OCI-LY1 (cell line): ENCODE data around the gene NECTIN3.

Source experiments
- H2AFZ ChIP-seq: fragments of 200-600 bp; sonication (generic), shearing (Covaris generic); 2 replicates; pipeline ENCODE4 v1.6.0; 2014; ENCODE audit warnings: antibody characterized with exemption, mild to moderate bottlenecking, low read length
- H3F3A ChIP-seq: fragments of 200-600 bp; sonication (generic), shearing (Covaris generic); 2 replicates; pipeline ENCODE4 v1.6.0; 2014; ENCODE audit warnings: mild to moderate bottlenecking, antibody characterized with exemption, low read length, moderate library complexity; ENCODE audit not compliant: insufficient read depth
- H3K27ac ChIP-seq: fragments of 200-600 bp; sonication (generic); 2 replicates; pipeline ENCODE4 v1.5.1; 2014; ENCODE audit warnings: low read length, mixed run types, mild to moderate bottlenecking, low read depth; ENCODE audit not compliant: poor library complexity, severe bottlenecking
- H3K27me3 ChIP-seq: fragments of 200-600 bp; sonication (generic); 2 replicates; pipeline ENCODE4 v1.6.0; 2014; ENCODE audit warnings: antibody characterized with exemption, mild to moderate bottlenecking, low read length, moderate library complexity; ENCODE audit not compliant: insufficient read depth
- H3K36me3 ChIP-seq: fragments of 200-600 bp; sonication (generic); 2 replicates; pipeline ENCODE4 v1.6.1; 2014; ENCODE audit warnings: mild to moderate bottlenecking, antibody characterized with exemption, low read length, moderate library complexity, mixed read lengths; ENCODE audit not compliant: insufficient read depth
- H3K4me1 ChIP-seq: fragments of 200-600 bp; sonication (generic); 2 replicates; pipeline ENCODE4 v1.5.1; 2014; ENCODE audit warnings: mild to moderate bottlenecking, low read length, moderate library complexity; ENCODE audit not compliant: insufficient read depth, severe bottlenecking
- H3K4me2 ChIP-seq: fragments of 200-600 bp; sonication (generic), shearing (Covaris generic); 2 replicates; pipeline ENCODE4 v1.6.1; 2014; ENCODE audit warnings: low read length
- H3K4me3 ChIP-seq: fragments of 200-600 bp; sonication (generic); 2 replicates; pipeline ENCODE4 v1.5.1; 2014; ENCODE audit warnings: low read length, low read depth, mild to moderate bottlenecking, mixed read lengths; ENCODE audit not compliant: poor library complexity, severe bottlenecking
- H3K79me2 ChIP-seq: fragments of 200-600 bp; shearing (Covaris generic); 2 replicates; pipeline ENCODE4 v1.6.1; 2016; ENCODE audit warnings: mixed run types, low read length, mixed read lengths; ENCODE audit not compliant: insufficient read depth
- H3K9ac ChIP-seq: fragments of 200-600 bp; sonication (generic), shearing (Covaris generic); 2 replicates; pipeline ENCODE4 v1.6.1; 2014; ENCODE audit warnings: mild to moderate bottlenecking, low read length, mixed read lengths
- H3K9me2 ChIP-seq: fragments of 200-600 bp; sonication (generic), shearing (Covaris generic); 2 replicates; pipeline ENCODE4 v1.6.1; 2014; ENCODE audit warnings: low read depth, mild to moderate bottlenecking, low read length, mixed read lengths
- H3K9me3 ChIP-seq: fragments of 200-600 bp; shearing (Covaris generic); 2 replicates; pipeline ENCODE4 v1.6.1; 2014; ENCODE audit warnings: low read length, mixed read lengths
- H4K20me1 ChIP-seq: fragments of 200-600 bp; sonication (generic), shearing (Covaris generic); 2 replicates; pipeline ENCODE4 v1.6.0; 2016; ENCODE audit warnings: mild to moderate bottlenecking, low read length; ENCODE audit not compliant: insufficient read depth
- EZH2 ChIP-seq: fragments of 200-600 bp; sonication (generic), shearing (Covaris generic); IDR thresholded peaks from 2 replicates; pipeline ENCODE4 v1.8.0; 2017; ENCODE audit warnings: borderline replicate concordance, mixed run types, mild to moderate bottlenecking, antibody characterized with exemption, low read length, moderate library complexity, mixed read lengths
- TF ChIP-seq, protein P1 (sequence below): fragments of 200-600 bp; sonication (generic), shearing (Covaris generic); IDR thresholded peaks from 2 replicates; pipeline ENCODE4 v1.5.1; 2017; ENCODE audit warnings: mild to moderate bottlenecking, antibody characterized with exemption, low read length, moderate library complexity, mixed read lengths

NECTIN3 gene

DNA sequence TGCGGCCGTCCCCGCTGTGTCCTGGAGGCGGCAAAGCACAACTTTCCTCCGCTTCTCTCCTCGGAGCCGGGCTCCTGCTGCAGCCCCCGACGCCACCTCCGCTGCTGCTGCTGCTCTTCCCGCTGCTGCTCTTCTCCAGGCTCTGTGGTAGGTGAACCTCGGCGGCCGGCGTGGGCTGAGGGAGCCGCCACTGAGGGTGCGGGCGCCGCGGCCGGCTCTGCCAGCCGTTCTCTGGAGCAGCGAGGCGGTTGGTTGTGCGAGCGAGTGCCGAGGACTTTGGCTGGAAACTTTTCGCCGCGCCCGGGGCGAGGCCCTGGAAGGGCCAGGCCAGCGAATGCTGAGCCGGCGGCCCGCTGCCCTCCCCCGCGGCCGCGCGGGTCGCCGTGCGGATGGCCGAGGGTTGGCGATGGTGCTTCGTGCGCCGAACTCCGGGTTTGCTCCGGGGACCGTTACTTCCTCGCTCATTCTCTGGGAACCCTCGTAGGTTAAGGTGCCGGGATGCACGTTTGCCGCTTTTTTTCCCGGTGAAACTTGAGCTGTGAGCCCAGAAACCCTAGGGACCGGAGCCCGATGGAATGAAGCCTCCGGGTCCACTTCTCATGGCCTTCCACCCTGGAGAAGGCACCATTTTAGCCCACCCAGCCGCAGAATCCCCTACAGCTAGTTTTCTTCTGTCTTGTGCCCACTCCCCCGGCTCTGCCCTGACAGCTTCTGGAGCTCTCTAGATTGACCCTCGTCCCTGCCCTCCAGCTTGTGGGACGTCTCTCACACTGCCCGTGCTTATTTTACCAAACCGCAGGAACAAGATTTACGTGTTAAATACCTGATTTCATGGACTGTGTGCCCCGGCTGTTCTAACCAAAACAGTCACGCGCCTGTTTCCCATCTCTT is 660 bp downstream of the NECTIN3 start:
- Histone ChIP-seq H3K9ac (no peak overlapping the region), H3K4me3 (no peak overlapping the region), H2AFZ (no peak overlapping the region), H3K9me3 (no peaks in the 10 kb centered on the region), H4K20me1 (no peaks in the 10 kb centered on the region), H3K4me2 (no peak overlapping the region), H3K27ac (no peak overlapping the region), H3K36me3 (no peaks in the 10 kb centered on the region), H3K9me2 (no peaks in the 10 kb centered on the region), H3K79me2 (no peaks in the 10 kb centered on the region), H3F3A (no peaks in the 10 kb centered on the region), H3K27me3 (no peaks in the 10 kb centered on the region), H3K4me1 (no peaks in the 10 kb centered on the region)
- TF ChIP-seq EZH2, result no peak
- TF ChIP-seq, protein P1, sequence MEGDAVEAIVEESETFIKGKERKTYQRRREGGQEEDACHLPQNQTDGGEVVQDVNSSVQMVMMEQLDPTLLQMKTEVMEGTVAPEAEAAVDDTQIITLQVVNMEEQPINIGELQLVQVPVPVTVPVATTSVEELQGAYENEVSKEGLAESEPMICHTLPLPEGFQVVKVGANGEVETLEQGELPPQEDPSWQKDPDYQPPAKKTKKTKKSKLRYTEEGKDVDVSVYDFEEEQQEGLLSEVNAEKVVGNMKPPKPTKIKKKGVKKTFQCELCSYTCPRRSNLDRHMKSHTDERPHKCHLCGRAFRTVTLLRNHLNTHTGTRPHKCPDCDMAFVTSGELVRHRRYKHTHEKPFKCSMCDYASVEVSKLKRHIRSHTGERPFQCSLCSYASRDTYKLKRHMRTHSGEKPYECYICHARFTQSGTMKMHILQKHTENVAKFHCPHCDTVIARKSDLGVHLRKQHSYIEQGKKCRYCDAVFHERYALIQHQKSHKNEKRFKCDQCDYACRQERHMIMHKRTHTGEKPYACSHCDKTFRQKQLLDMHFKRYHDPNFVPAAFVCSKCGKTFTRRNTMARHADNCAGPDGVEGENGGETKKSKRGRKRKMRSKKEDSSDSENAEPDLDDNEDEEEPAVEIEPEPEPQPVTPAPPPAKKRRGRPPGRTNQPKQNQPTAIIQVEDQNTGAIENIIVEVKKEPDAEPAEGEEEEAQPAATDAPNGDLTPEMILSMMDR, result no peak

DNA sequence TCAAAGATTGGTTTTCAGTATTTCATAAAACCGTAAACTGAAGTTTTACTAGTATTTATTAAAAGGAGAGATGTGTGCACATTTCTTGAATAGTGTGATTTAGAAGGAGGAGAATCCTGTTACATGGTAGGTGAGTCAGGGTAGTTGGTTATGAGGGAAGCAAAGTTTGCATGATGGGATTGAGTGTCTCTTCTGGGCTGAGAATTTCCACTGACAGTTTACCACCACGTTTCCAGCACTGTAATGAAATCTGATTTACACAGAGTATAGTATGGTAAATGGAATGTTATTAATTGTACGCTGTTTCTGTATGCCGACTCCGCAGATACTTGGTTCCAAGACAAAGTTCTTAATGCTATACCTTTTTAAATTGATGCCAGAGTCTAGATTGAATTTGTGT is 1.6 kb downstream of the NECTIN3 start:
- Histone ChIP-seq H3K4me3 (no peak overlapping the region), H3K27ac (no peak overlapping the region), H3K27me3 (no peaks in the 10 kb centered on the region), H3F3A (no peaks in the 10 kb centered on the region), H3K79me2 (no peaks in the 10 kb centered on the region), H3K9ac (no peak overlapping the region), H4K20me1 (no peaks in the 10 kb centered on the region), H3K9me3 (no peaks in the 10 kb centered on the region), H2AFZ (no peak overlapping the region), H3K36me3 (no peaks in the 10 kb centered on the region), H3K4me2 (no peak overlapping the region), H3K9me2 (no peaks in the 10 kb centered on the region), H3K4me1 (no peaks in the 10 kb centered on the region)
- TF ChIP-seq EZH2, result no peak
- TF ChIP-seq, protein P1, result no peak

DNA sequence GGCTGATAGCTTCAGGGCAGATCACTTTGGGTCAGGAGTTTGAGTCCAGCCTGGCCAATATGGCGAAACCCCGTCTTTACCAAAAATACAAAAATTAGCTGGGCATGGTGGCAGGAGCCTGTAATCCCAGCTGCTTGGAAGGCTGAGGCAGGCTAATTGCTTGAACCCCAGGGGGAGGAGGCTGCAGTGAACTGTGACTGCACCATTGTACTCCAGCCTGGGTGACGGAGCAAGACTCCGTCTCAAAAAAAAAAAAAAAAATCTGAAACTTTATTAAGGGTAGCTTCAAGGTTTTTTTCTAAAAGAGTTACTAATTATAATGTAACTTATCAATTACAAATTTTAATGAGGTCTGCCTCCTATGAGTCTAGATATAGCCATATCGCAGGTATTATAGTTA is 5.1 kb downstream of the NECTIN3 start:
- no peaks in the 10 kb centered on the region for H3K36me3 ChIP-seq
- no peak overlapping the region for H3K9ac ChIP-seq
- H3K9me2 ChIP-seq, result no peaks in the 10 kb centered on the region
- TF ChIP-seq, protein P1, result no peak
- TF ChIP-seq EZH2, result no peak
- no peak overlapping the region for H3K4me3 ChIP-seq
- no peaks in the 10 kb centered on the region for H3K27me3 ChIP-seq
- no peaks in the 10 kb centered on the region for H3K79me2 ChIP-seq
- no peaks in the 10 kb centered on the region for H3K4me1 ChIP-seq
- H3K9me3 ChIP-seq, result no peaks in the 10 kb centered on the region
- no peak overlapping the region for H3K27ac ChIP-seq
- H3K4me2 ChIP-seq, result no peak overlapping the region
- no peak overlapping the region for H2AFZ ChIP-seq
- no peaks in the 10 kb centered on the region for H3F3A ChIP-seq
- H4K20me1 ChIP-seq, result no peaks in the 10 kb centered on the region
